Astrocyte of the cerebellum (primary cell): ENCODE measurements around the gene CRTC2.

Experiments
- DNase-seq: peaks from one replicate; pipeline ENCODE4 v3.0.0-alpha.2; 2011; ENCODE audit warnings: low read depth
- H3K4me3 ChIP-seq: 2 replicates; pipeline ENCODE4 v1.5.1; 2011; ENCODE audit warnings: mild to moderate bottlenecking, low read depth, low read length, moderate library complexity
- in situ Hi-C: cut with HindIII; loops from 2 replicates; pipeline ENCODE4 v1.10.0; 2017; ENCODE audit warnings: low sequenced_read_pairs
- TF ChIP-seq, protein P1 (sequence below): IDR thresholded peaks from 2 replicates; pipeline ENCODE4 v1.5.1; 2012; ENCODE audit warnings: low read length, low read depth, moderate library complexity, mild to moderate bottlenecking; ENCODE audit errors: missing control alignments

Gene CRTC2

DNA sequence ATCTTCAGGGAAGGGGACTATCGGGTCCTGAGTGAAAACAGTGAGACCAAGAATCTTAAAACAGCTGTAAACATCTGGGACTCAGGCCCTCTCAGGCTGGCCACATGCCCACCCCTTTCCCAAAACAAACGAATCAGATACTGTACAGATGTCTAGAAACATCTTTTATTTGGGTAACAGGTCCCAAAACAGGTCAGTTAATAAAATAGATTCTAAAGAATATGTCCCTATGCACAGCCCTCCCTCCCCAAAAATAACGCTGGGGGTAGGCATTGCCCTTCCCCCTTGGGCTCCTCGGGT lies 499 bp upstream of the CRTC2 start:
- TF ChIP-seq, protein P1, sequence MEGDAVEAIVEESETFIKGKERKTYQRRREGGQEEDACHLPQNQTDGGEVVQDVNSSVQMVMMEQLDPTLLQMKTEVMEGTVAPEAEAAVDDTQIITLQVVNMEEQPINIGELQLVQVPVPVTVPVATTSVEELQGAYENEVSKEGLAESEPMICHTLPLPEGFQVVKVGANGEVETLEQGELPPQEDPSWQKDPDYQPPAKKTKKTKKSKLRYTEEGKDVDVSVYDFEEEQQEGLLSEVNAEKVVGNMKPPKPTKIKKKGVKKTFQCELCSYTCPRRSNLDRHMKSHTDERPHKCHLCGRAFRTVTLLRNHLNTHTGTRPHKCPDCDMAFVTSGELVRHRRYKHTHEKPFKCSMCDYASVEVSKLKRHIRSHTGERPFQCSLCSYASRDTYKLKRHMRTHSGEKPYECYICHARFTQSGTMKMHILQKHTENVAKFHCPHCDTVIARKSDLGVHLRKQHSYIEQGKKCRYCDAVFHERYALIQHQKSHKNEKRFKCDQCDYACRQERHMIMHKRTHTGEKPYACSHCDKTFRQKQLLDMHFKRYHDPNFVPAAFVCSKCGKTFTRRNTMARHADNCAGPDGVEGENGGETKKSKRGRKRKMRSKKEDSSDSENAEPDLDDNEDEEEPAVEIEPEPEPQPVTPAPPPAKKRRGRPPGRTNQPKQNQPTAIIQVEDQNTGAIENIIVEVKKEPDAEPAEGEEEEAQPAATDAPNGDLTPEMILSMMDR, result no peak
- peak overlapping the region; percentile 94 for H3K4me3 ChIP-seq
- in situ Hi-C loops, result no loop called here
- DNase-seq, result no peak

DNA sequence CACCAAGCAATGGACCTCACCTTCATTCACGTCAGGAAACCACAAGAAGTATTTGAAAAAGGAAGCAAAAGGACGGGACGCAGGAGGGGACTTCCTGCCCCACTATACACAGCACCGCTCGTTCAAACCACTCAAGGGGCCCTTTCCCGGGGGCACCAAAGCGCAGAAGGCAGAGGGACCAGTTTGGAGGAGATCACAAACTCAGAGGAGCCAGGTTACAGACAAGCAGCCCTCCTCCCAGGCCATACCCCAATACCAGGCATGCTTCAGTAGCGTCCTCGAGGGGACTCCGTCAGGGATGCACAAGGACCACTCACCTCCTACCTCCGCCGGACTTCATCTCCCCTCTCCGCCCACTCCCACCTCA lies 685 bp downstream of the CRTC2 start:
- DNase-seq, result no peak
- peak overlapping the region; percentile 94 for H3K4me3 ChIP-seq
- TF ChIP-seq, protein P1, result no peak
- in situ Hi-C loops, result no loop called here

DNA sequence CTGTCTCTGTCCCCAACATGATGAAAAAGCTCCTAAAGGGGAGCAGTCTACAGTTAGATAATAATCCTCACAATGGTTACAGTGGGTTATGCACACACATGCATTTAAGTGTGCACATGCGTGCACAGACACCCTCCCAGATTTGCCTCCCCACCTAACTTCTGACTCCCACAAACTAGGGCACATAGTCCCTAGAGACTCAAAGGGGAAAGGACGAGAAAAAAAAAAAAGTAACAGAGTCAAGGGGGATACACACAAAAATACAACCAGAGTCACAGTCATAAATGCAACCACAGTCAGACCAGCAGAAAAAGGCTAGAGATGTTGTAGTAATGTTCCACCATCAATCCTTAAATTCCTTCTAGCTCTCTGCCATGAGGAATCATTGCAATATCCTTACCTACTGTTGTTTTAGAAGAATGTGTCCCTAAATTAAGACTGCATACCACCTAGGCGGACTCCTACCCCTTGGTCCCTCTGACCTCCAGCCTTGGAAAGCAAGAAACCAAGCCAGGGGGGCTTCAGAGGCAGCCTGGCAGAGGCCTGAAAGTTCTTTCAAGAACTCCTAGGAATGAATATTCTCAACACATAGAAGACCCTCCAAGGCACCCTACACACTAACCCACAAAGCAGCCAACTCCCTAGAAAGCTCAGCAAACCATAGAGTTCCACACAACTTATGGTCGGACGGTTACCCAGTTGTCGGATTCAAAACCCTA lies 1.3 kb downstream of the CRTC2 start:
- DNase-seq, result no peak
- peak overlapping the region; percentile 94 for H3K4me3 ChIP-seq
- in situ Hi-C loops, result no loop called here
- TF ChIP-seq, protein P1, result no peak

DNA sequence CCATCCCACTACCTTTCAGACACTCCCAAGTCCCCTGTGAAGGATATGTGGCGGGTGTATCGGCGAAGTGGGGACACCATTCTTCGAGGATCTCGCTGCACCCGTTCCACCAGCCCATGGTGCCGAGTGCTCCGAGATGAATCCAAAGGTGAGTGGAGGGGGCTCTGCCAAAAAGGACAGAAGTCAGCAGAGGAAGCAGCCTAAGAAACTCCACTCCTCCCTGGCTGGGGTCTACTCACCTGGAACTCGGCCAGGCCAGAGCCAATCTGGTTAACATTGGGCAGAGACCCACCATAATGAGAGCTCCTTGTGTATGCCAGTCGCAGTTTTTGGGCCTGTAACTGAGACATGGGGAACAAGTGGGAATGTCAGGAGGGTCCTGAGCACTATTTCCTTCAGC lies 3.6 kb downstream of the CRTC2 start:
- no peak for DNase-seq
- in situ Hi-C loops, result no loop called here
- no peak overlapping the region for H3K4me3 ChIP-seq
- TF ChIP-seq, protein P1, result no peak

DNA sequence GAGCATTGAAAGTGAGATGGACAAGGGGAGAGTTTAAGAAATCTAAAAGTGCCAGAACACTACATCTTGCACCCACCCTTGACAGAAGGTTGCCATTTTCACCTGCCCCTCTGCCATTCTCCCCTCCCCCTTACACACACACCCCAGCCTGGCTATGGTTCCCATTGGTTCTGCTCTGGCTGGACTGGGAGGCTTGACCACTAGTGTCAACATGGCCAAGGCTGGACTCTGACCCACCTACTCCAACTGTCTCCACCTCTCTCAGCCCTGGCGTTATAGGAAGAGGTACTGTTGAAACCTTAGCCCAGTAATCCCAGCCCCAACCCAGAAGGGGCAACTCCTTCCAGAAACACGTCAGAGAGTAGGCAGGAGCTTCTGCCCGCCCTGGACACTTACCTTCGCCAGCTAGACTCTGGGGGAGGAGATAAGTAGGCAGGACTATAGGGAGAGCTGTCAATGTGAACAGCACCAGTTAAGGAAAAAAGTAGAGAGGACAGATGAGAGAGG lies 4.5 kb downstream of the CRTC2 start:
- DNase-seq, result no peak
- in situ Hi-C loops, result no loop called here
- H3K4me3 ChIP-seq, result no peak overlapping the region
- TF ChIP-seq, protein P1, result no peak

DNA sequence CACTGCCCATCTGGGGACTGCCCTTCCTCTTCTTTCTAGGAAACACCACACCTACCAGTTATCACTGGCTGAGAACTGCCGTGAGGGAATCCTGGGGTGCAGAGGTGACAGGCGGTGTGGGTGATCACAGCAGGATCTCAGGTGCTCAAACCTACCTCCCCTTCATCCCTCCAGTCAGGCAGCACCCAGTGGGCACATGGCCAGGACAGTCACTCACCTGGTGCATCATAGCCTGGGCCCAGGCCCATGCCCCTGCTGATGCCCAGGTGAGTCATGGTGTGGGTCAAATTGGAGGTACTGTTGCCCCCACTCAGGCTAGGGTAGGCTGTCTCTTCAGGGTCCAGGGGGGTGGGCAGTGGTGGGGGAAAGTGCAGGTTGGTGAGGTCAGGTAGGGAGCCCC lies 6.6 kb downstream of the CRTC2 start:
- DNase-seq, result no peak
- H3K4me3 ChIP-seq, result no peak overlapping the region
- TF ChIP-seq, protein P1, result no peak
- in situ Hi-C loops, result no loop called here
